ENCODE measurements around the gene ARHGAP5. TPM values are rescaled to one million over a fixed set of nuclear protein-coding genes. Genes with fewer than 3 reads are reported as not detected.

The ARHGAP5 gene
- total RNA-seq, 4 donors from 2014 or later = 85.8 to 167 (median 104) TPM

DNA sequence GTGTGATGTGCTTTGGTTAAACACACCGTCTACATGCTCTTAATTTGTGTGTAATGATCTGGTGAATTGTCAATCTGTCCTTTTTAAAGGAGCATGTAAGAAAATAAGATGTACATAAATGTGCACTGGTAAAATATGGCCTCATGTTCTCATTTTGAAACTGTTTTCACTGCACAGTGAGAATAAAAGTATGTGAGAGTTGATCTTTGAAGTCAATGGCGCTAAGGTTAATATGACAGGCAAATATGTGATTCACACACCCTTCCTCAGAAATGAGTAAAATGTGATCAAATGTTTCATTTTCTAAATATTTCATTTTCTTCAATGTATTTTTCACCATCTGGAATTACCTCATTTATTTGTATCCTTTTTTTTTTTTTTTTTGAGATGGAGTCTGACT lies 116.4 kb downstream of the ARHGAP5 start:
- no peaks in the 10 kb centered on the region for H3K4me1 ChIP-seq
- no peak for DNase-seq (ENCODE audit: low spot score in 2 of 2)
- H3K9me3 ChIP-seq = no peaks in the 10 kb centered on the region
- no peak overlapping the region for H3K4me3 ChIP-seq
- no peaks in the 10 kb centered on the region for H3K36me3 ChIP-seq
- no peaks in the 10 kb centered on the region for H3K27me3 ChIP-seq
- H3K27ac ChIP-seq = no peak overlapping the region
- WGBS, 2 donors = 91% methylated on average over 2 of the region's 2 CpGs
- TF ChIP-seq, protein P1, sequence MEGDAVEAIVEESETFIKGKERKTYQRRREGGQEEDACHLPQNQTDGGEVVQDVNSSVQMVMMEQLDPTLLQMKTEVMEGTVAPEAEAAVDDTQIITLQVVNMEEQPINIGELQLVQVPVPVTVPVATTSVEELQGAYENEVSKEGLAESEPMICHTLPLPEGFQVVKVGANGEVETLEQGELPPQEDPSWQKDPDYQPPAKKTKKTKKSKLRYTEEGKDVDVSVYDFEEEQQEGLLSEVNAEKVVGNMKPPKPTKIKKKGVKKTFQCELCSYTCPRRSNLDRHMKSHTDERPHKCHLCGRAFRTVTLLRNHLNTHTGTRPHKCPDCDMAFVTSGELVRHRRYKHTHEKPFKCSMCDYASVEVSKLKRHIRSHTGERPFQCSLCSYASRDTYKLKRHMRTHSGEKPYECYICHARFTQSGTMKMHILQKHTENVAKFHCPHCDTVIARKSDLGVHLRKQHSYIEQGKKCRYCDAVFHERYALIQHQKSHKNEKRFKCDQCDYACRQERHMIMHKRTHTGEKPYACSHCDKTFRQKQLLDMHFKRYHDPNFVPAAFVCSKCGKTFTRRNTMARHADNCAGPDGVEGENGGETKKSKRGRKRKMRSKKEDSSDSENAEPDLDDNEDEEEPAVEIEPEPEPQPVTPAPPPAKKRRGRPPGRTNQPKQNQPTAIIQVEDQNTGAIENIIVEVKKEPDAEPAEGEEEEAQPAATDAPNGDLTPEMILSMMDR (IDR thresholded peaks at IDR 0.05) = no peak
- no peak for TF ChIP-seq EP300 (IDR thresholded peaks at IDR 0.05)
- TF ChIP-seq POLR2A (IDR thresholded peaks at IDR 0.05) = no peak

DNA sequence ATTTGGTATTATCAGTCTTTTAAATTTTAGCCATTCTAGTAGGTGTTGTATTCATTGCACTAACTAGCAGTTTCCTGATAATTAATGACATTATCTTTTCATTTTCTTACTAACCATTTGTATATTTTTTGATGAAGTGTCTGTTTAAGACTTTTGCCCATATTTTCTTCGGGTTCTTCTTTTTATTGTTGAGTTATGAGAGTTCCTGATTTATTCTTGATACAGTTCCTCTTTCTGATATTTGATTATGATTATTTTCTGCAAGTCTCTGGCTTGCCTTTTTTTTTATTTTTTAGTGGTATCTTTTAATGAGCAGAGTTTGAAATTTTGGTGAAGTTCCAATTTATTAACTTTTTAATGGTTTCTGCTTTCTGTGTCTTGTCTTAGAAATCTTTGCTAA lies 118.5 kb downstream of the ARHGAP5 start:
- DNase-seq (ENCODE audit: low spot score in 2 of 2) = no peak
- Histone ChIP-seq H3K9me3 (no peaks in the 10 kb centered on the region), H3K27me3 (no peaks in the 10 kb centered on the region), H3K4me1 (peaks cover 0 to 6% (median 0%) of the 10 kb centered on the region in 4 donors), H3K36me3 (no peaks in the 10 kb centered on the region), H3K27ac (no peak overlapping the region), H3K4me3 (no peak overlapping the region)
- no peak for TF ChIP-seq POLR2A (IDR thresholded peaks at IDR 0.05)
- TF ChIP-seq, protein P1 (IDR thresholded peaks at IDR 0.05) = no peak
- no peak for TF ChIP-seq EP300 (IDR thresholded peaks at IDR 0.05)
- WGBS, 2 donors = 56 to 57% methylated on average over 1 of the region's 1 CpG

DNA sequence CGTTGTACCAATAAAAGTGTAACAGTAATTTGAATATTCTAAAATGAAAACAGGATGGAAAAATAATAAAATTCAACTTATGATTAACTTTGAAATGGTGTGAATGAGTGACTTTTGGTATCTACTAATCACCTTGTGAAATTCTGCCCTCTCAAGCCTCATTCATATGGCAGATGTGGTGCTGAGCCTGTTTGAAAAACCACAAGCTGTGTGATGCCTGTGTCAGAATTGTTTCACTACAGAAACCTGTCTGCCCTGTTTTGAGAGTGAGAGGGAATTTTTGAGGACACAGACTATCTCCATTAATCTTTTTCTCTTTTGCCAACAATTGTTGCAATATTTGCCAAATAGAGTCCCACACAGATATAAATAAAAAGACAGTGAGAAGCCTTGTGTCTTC lies 120.8 kb downstream of the ARHGAP5 start:
- Histone ChIP-seq H3K9me3 (no peaks in the 10 kb centered on the region), H3K27ac (no peak overlapping the region), H3K4me3 (no peak overlapping the region), H3K27me3 (no peaks in the 10 kb centered on the region), H3K36me3 (no peaks in the 10 kb centered on the region), H3K4me1 (peaks cover 0 to 10% (median 0%) of the 10 kb centered on the region in 4 donors)
- DNase-seq (ENCODE audit: low spot score in 2 of 2) = no peak
- TF ChIP-seq, protein P1 (IDR thresholded peaks at IDR 0.05) = no peak
- TF ChIP-seq POLR2A (IDR thresholded peaks at IDR 0.05) = no peak
- TF ChIP-seq EP300 (IDR thresholded peaks at IDR 0.05) = no peak
- 61 to 74% methylated on average over 1 of the region's 1 CpG for WGBS, 2 donors

DNA sequence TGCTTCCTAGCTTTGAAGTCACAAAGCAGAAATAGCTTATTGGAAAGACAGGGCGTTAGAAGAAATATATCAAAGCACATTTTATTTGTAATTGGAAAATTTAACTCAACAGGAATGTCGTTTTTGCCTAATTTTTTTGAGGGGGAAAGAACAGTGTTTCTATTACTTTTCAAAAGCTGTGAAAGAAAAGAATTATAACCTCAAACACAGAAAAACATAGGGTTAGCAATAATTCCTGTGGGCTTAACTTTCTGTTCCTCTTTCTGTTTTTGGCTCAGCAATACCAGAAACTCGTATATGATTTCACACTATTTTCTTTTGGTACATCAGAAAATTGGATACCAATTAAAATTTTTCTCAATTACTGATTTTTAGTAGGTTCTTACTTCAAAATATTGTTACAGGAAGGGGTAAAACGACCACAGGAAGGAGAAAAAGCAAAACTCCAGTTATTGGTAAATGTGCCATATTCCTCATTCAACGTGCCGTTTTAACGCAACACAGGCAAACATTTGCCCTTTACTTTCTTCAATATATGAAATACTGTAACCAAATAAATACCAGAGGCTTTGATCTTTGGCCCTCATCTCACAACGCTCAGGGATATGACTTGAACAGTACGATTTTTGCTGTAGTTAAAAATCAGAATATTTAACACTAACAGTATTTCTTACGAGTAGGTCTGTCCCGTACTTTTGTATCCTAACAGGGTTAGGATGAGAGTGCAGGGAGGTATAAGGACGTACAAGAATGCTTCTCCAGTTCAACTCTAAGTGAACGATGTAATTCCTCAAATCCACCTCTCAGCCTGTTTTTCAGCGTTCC lies 123.5 kb downstream of the ARHGAP5 start:
- H3K4me1 ChIP-seq = peaks cover 0 to 18% (median 0%) of the 10 kb centered on the region in 4 donors
- TF ChIP-seq EP300 (IDR thresholded peaks at IDR 0.05) (no peak), POLR2A (IDR thresholded peaks at IDR 0.05) (no peak)
- TF ChIP-seq, protein P1 (IDR thresholded peaks at IDR 0.05) = no peak
- no peaks in the 10 kb centered on the region for H3K27me3 ChIP-seq
- no peaks in the 10 kb centered on the region for H3K9me3 ChIP-seq
- H3K36me3 ChIP-seq = no peaks in the 10 kb centered on the region
- H3K4me3 ChIP-seq = peak overlapping the region; percentile 51 to 82 (median 64)
- DNase-seq (ENCODE audit: low spot score in 2 of 2) = no peak
- H3K27ac ChIP-seq = peak overlapping the region; percentile 74 to 93 (median 89)
- WGBS, 2 donors = 9% methylated on average over 14 of the region's 14 CpGs

DNA sequence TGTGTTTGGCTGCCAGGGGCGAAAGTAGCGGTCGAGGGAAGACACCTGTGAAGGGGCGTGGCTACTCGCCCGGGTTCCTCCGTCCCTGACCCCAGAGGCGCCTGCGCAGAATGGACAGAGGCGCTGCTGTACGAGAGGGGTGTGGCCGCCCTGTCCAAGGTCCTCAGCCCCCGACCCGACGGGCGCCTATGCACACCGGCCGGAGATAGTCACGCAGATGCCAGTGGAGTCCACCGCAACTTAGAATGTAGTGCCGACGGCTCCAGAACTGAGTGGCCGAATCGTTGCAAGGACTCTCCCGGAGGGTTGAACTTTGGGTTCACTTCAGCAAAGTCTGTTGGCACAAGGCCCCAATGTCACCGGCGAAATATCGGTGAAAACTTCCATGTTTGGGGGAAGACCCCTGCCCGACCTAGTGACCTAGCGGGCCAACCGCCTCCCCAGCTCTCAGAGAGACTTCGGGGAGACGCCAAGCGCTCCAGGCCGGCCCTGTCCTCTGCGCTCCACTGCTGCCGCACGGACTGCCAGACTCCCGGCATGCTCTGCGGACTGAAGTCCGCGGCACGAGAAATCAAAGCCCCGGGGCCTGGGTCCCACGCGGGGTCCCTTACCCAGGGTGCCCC lies 124.2 kb downstream of the ARHGAP5 start:
- WGBS, 2 donors = 0 to 1% methylated on average over 22 to 36 of the region's 46 CpGs
- TF ChIP-seq, protein P1 (IDR thresholded peaks at IDR 0.05) = no peak
- TF ChIP-seq EP300 (IDR thresholded peaks at IDR 0.05) = peak in 1 of 2 donors; percentile 46
- DNase-seq (ENCODE audit: low spot score in 2 of 2) = peak; percentile 60 to 63
- no peaks in the 10 kb centered on the region for H3K9me3 ChIP-seq
- H3K27ac ChIP-seq = peak overlapping the region; percentile 74 to 93 (median 89)
- peak overlapping the region; percentile 51 to 82 (median 64) for H3K4me3 ChIP-seq
- peaks cover 0 to 18% (median 0%) of the 10 kb centered on the region in 4 donors for H3K4me1 ChIP-seq
- no peaks in the 10 kb centered on the region for H3K36me3 ChIP-seq
- no peaks in the 10 kb centered on the region for H3K27me3 ChIP-seq
